Measurements from ENCODE around the gene SURF1. TPM values are rescaled to one million over a fixed set of nuclear protein-coding genes. Genes with fewer than 3 reads are reported as not detected.

SURF1 gene
- total RNA-seq, 1 experiment from 2014 or later: 47.9 TPM

- intact Hi-C loops (cut with micrococcal nuclease; ENCODE audit: unreplicated experiment): no loop called here
- CTCF ChIA-PET: no interaction called here
- Mint-ChIP-seq H3K27ac (ENCODE audit: unreplicated experiment) (no peak overlapping the region), H3K27me3 (ENCODE audit: unreplicated experiment) (peaks cover 32% of the 10 kb centered on the region), H3K4me1 (ENCODE audit: low read depth, unreplicated experiment) (no peaks in the 10 kb centered on the region), H3K36me3 (ENCODE audit: insufficient read depth, unreplicated experiment) (no peaks in the 10 kb centered on the region), H3K9me3 (ENCODE audit: low read depth, unreplicated experiment) (no peaks in the 10 kb centered on the region), H3K4me3 (ENCODE audit: low read depth, unreplicated experiment) (no peak overlapping the region)
- TF ChIP-seq, protein P1, sequence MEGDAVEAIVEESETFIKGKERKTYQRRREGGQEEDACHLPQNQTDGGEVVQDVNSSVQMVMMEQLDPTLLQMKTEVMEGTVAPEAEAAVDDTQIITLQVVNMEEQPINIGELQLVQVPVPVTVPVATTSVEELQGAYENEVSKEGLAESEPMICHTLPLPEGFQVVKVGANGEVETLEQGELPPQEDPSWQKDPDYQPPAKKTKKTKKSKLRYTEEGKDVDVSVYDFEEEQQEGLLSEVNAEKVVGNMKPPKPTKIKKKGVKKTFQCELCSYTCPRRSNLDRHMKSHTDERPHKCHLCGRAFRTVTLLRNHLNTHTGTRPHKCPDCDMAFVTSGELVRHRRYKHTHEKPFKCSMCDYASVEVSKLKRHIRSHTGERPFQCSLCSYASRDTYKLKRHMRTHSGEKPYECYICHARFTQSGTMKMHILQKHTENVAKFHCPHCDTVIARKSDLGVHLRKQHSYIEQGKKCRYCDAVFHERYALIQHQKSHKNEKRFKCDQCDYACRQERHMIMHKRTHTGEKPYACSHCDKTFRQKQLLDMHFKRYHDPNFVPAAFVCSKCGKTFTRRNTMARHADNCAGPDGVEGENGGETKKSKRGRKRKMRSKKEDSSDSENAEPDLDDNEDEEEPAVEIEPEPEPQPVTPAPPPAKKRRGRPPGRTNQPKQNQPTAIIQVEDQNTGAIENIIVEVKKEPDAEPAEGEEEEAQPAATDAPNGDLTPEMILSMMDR (IDR thresholded peaks at IDR 0.05; ENCODE audit: unreplicated experiment): no peak
- DNase-seq: no peak
- BruUV-seq (replicated peaks): no TSS peak
These were observed 32.8 kb upstream of the SURF1 start for GRCh38 chr9:133389025-133389557.

- Mint-ChIP-seq H3K27me3 (ENCODE audit: unreplicated experiment) (peaks cover 24% of the 10 kb centered on the region), H3K27ac (ENCODE audit: unreplicated experiment) (no peak overlapping the region), H3K36me3 (ENCODE audit: insufficient read depth, unreplicated experiment) (no peaks in the 10 kb centered on the region), H3K4me1 (ENCODE audit: low read depth, unreplicated experiment) (no peaks in the 10 kb centered on the region), H3K4me3 (ENCODE audit: low read depth, unreplicated experiment) (no peak overlapping the region), H3K9me3 (ENCODE audit: low read depth, unreplicated experiment) (no peaks in the 10 kb centered on the region)
- CTCF ChIA-PET: interaction anchor here (0.6 kb wide), 1 partner anchor 101 kb away, joined by 4 read pairs; no protein-coding TSS in a partner anchor
- no peak for DNase-seq
- BruUV-seq (replicated peaks): no TSS peak
- TF ChIP-seq, protein P1 (IDR thresholded peaks at IDR 0.05; ENCODE audit: unreplicated experiment): no peak
- intact Hi-C loops (cut with micrococcal nuclease; ENCODE audit: unreplicated experiment): no loop called here
These were observed 31.4 kb upstream of the SURF1 start for GRCh38 chr9:133387680-133388079.

GRCh38 chr9:133386338-133386737 lies 30.1 kb upstream of the SURF1 start:
- Mint-ChIP-seq H3K27me3 (ENCODE audit: unreplicated experiment) (peaks cover 23% of the 10 kb centered on the region), H3K36me3 (ENCODE audit: insufficient read depth, unreplicated experiment) (no peaks in the 10 kb centered on the region), H3K9me3 (ENCODE audit: low read depth, unreplicated experiment) (no peaks in the 10 kb centered on the region), H3K4me1 (ENCODE audit: low read depth, unreplicated experiment) (no peaks in the 10 kb centered on the region), H3K27ac (ENCODE audit: unreplicated experiment) (no peak overlapping the region), H3K4me3 (ENCODE audit: low read depth, unreplicated experiment) (no peak overlapping the region)
- CTCF ChIA-PET: no interaction called here
- no TSS peak for BruUV-seq (replicated peaks)
- intact Hi-C loops (cut with micrococcal nuclease; ENCODE audit: unreplicated experiment): no loop called here
- TF ChIP-seq, protein P1 (IDR thresholded peaks at IDR 0.05; ENCODE audit: unreplicated experiment): no peak
- no peak for DNase-seq

DNA sequence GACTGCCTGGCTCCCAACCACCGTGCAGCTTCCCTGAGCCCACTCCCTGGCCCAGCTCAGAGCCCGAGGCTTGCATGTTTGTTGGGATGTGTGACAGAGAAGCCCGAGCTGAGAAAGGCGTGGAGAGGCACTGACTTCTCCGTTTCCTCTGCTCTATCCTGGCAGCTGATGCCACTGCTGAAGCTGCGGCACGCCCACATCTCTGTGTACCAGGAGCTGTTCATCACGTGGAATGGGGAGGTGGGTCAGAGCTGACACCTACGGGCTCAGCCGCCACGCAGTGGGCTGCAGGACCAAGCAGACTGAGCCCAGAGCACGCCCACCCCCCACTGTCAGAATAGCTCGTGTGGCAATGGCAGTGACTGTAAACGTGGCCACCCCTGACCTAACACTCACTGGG lies 29.2 kb upstream of the SURF1 start:
- Mint-ChIP-seq H3K27ac (ENCODE audit: unreplicated experiment) (no peak overlapping the region), H3K4me1 (ENCODE audit: low read depth, unreplicated experiment) (no peaks in the 10 kb centered on the region), H3K4me3 (ENCODE audit: low read depth, unreplicated experiment) (no peak overlapping the region), H3K27me3 (ENCODE audit: unreplicated experiment) (peaks cover 15% of the 10 kb centered on the region), H3K36me3 (ENCODE audit: insufficient read depth, unreplicated experiment) (no peaks in the 10 kb centered on the region), H3K9me3 (ENCODE audit: low read depth, unreplicated experiment) (no peaks in the 10 kb centered on the region)
- intact Hi-C loops (cut with micrococcal nuclease; ENCODE audit: unreplicated experiment): no loop called here
- DNase-seq: no peak
- BruUV-seq (replicated peaks): no TSS peak
- CTCF ChIA-PET: no interaction called here
- TF ChIP-seq, protein P1 (IDR thresholded peaks at IDR 0.05; ENCODE audit: unreplicated experiment): no peak

Measured in Calu3 (cell line).